ENCODE results near the gene AUNIP.

AUNIP gene

DNA sequence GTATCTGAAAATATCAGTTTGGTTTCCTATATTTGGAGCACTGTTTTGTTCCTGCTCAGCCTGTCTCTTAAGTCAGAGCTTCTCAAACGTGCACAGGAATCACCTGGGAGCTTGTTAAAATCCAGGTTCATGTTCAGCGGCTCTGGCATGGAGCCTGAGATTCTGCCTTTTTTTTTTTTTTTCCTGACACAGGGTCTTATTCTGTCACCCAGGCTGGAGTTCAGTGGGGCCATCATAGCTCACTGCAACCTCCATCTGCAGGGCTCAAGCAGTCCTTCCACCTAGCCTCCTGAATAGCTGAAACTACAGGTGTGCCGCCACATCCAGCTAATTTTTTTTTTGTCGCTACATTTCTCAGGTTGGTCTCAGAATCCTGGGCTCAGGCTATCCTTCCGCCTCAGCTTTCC is 71.5 kb downstream of the AUNIP start:
- no peak for DNase-seq

DNA sequence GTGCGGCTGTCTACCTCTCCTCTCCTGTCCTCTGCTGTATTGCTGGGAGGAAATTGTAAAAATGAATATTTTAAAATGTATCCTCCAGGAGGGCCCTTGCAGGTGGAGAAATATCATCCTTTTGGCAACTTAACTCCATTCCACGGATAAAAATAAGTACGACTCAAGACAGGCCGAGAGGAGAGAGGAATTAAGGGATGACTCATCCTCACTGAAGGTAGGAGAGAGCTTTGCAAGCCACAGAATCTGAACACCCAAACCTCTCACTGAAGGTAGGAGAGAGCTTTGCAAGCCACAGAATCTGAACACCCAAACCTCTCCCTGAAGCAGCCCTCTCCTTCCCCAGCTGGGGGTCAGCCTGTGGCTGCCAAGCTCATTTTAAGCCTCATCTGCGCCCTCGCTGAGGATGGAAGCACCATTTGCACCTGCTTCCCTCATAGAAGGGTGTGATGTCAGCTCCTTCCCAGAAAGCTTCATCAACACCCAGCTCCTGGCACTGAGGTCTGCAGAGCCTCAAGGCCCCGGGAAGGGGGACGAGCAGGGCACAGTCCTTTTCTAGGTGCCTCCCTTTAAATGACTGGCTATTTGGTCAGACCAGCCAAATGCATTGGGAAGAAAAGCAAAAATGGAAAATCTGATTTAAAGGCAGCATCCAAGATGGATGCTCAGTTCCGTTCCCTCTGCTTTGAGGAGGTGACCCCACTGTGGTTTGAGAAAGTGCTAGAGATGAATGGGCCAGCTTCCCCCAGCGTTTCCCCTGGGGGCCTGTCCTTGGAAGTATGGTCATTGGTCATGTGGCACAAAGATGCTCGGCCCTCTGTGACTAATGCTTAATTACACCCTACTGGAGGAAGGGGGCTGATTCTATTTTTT is 72.1 kb downstream of the AUNIP start:
- DNase-seq: no peak

DNA sequence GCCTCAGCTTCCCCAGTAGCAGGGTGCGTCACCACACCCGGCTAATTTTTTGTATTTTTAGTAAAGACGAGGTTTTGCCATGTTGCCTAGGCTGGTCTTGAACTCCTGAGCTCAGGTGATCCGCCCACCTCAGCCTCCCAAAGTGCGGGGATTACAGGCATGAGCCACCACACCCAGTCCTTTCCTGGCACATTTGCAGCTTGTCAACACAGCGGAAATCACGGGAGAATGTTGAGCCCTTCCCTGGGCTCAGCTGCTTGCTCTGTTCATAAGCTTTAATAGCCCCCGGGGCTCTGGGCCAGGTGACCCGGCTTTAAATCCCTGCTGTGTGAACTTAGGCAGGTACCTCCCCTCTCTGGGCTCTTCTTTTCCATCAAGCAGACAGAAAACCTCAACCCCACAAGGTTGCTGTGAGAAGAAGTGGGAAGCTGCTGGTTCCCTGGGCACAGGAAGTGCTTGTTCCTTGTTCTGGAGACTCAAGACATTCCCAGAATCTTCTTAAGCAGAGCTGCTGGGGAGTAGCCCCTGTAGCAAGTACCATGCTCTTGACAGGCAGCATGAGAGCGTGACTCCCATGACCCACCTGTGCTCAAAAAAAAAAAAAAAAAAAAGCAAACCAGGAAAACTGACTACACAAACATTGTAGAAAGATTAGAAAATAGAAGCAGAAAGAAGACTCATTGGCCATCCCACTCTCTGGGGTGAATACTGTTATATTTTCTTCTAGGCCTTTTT is 73.8 kb downstream of the AUNIP start:
- DNase-seq: no peak

DNA sequence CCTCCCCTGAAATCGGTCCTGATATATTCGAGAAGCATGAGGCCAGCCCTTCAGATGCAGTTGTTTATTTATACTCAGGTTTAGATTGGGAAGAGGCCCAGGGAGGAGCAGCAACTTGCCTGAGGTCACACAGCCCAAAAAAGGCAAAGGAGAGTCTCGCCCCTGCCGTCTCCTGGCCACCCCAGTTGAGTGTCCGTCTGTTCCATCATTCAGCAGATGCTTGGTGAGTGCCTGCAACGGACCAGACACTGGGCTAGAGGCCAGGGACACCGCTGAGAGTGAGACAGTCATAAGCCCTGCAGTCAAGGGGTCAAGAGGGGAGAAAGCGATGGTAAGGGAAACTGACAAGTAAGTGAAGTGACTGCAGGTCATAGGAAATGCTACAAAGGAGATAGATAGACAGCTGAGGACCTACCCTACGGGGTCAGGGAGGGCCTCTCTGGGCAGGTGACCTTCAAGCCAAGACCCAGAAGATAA is 74.6 kb downstream of the AUNIP start:
- DNase-seq: no peak

Measured in right forelimb (tissue), 1 donor.